Smooth muscle cell (in vitro differentiated cells): ENCODE measurements around the gene PANX2. TPM values are rescaled to one million over a fixed set of nuclear protein-coding genes. Genes with fewer than 3 reads are reported as not detected.

Experiments used
- DNase-seq: peaks from one replicate; lab custom pipeline; 2025; ENCODE audit not compliant: unreplicated experiment; lab: John Stamatoyannopoulos, UW
- H2AFZ ChIP-seq: fragments of 200-600 bp; sonication (generic); 2 replicates; pipeline ENCODE4 v1.6.0; 2016; ENCODE audit warnings: antibody characterized with exemption, low read depth, mild to moderate bottlenecking
- H3F3A ChIP-seq: fragments of 200-600 bp; sonication (generic); 2 replicates; pipeline ENCODE4 v1.6.0; 2017; ENCODE audit warnings: antibody characterized with exemption, low read depth
- H3K27ac ChIP-seq: fragments of 200-600 bp; sonication (generic); 2 replicates; pipeline ENCODE4 v1.5.1; 2016; ENCODE audit warnings: low read depth, mild to moderate bottlenecking
- H3K27me3 ChIP-seq: fragments of 200-600 bp; sonication (generic); 2 replicates; pipeline ENCODE4 v1.6.1; 2016; ENCODE audit warnings: low read depth, mild to moderate bottlenecking
- H3K36me3 ChIP-seq: fragments of 200-600 bp; sonication (generic); 2 replicates; pipeline ENCODE4 v1.5.1; 2016; ENCODE audit warnings: low read depth
- H3K4me1 ChIP-seq: fragments of 200-600 bp; sonication (generic); 2 replicates; pipeline ENCODE4 v1.5.1; 2016; ENCODE audit warnings: low read depth
- H3K4me2 ChIP-seq: fragments of 200-600 bp; sonication (generic); 2 replicates; pipeline ENCODE4 v1.6.0; 2016; ENCODE audit warnings: mild to moderate bottlenecking
- H3K4me3 ChIP-seq: fragments of 200-600 bp; sonication (generic); 2 replicates; pipeline ENCODE4 v1.5.1; 2016; ENCODE audit warnings: mild to moderate bottlenecking
- H3K79me2 ChIP-seq: fragments of 200-600 bp; sonication (generic); 2 replicates; pipeline ENCODE4 v1.6.0; 2016; ENCODE audit warnings: low read depth, mild to moderate bottlenecking
- H3K9ac ChIP-seq: fragments of 200-600 bp; sonication (generic); 2 replicates; pipeline ENCODE4 v1.6.0; 2016; ENCODE audit warnings: low read depth
- H3K9me3 ChIP-seq: fragments of 200-600 bp; sonication (generic); replicated peaks from 2 replicates; pipeline ENCODE4 v1.5.1; 2016; ENCODE audit warnings: low read depth
- H4K20me1 ChIP-seq: fragments of 200-600 bp; sonication (generic); 2 replicates; pipeline ENCODE4 v1.6.0; 2016; ENCODE audit warnings: low read depth
- WGBS: methylation state at CpG from one replicate; pipeline ENCODE4 v1.1.7; 2016; ENCODE audit warnings: low lambda C conversion rate; 5-methylcytosine and 5-hydroxymethylcytosine counted together
- polyA plus RNA-seq: library from polyadenylated mRNA; unstranded; fragments of >200 nt; fragmentation: Nextera tagmentation; extraction: Ambion mirVana; gene quantifications from 2 replicates; pipeline ENCODE4 v1.2.1, GENCODE V29; 2016
- total RNA-seq: library from RNA; depleted of rRNA; stranded (reverse); fragments of >200 nt; gene quantifications from 2 replicates; pipeline ENCODE4 v1.2.3, GENCODE V29; 2014
- TF ChIP-seq, protein P1 (sequence below): fragments of 200-600 bp; sonication (generic); IDR thresholded peaks from 2 replicates; pipeline ENCODE4 v1.5.1; 2017; ENCODE audit warnings: borderline replicate concordance, mild to moderate bottlenecking, antibody characterized with exemption; ENCODE audit not compliant: insufficient read depth, poor library complexity, severe bottlenecking

PANX2 gene
- total and polyA plus RNA-seq, 2 experiments from 2014 or later, result 2.9 to 5.1 TPM

DNA sequence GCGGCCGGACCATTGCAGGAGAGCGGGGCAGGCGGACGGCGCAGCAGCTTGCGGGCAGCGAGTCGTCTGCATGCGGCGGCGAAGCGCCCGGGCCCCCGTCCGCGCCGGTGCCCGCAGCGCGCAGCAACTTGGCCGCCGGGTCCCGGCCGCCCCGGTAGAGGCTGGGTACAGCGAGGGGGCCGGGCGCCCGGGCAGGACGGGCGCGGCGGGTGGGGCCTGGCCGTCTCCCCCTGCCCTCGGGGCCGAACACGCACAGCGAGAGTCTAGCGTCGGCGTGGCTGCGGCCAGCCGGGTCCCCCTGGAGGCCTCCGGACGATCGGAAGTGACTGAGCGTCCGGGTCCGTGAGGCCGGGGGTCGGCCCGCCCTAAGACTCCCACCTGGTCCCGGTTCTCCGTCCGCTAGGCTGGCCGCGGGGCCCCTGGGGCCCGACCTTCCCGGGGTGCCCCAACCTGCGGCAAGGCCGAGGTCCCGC is 14.4 kb downstream of the PANX2 start:
- Histone ChIP-seq H2AFZ (peak overlapping the region; percentile 78), H3K4me1 (peaks cover 4% of the 10 kb centered on the region), H3K36me3 (no peaks in the 10 kb centered on the region), H3K4me3 (peak overlapping the region; percentile 51), H4K20me1 (peaks cover 5% of the 10 kb centered on the region), H3F3A (no peaks in the 10 kb centered on the region), H3K27me3 (no peaks in the 10 kb centered on the region), H3K27ac (no peak overlapping the region), H3K9ac (no peak overlapping the region), H3K4me2 (peak overlapping the region; percentile 88), H3K79me2 (peaks cover 35% of the 10 kb centered on the region), H3K9me3 (no peaks in the 10 kb centered on the region)
- WGBS, result 14% methylated on average over 6 of the region's 63 CpGs
- TF ChIP-seq, protein P1, sequence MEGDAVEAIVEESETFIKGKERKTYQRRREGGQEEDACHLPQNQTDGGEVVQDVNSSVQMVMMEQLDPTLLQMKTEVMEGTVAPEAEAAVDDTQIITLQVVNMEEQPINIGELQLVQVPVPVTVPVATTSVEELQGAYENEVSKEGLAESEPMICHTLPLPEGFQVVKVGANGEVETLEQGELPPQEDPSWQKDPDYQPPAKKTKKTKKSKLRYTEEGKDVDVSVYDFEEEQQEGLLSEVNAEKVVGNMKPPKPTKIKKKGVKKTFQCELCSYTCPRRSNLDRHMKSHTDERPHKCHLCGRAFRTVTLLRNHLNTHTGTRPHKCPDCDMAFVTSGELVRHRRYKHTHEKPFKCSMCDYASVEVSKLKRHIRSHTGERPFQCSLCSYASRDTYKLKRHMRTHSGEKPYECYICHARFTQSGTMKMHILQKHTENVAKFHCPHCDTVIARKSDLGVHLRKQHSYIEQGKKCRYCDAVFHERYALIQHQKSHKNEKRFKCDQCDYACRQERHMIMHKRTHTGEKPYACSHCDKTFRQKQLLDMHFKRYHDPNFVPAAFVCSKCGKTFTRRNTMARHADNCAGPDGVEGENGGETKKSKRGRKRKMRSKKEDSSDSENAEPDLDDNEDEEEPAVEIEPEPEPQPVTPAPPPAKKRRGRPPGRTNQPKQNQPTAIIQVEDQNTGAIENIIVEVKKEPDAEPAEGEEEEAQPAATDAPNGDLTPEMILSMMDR, result no peak
- no peak for DNase-seq

GRCh38 chr22:50185375-50186087 is 15.0 kb downstream of the PANX2 start, which contains the start of gene TRABD:
TSS of gene TRABD (plus strand) at chr22:50185913. CDS start at chr22:50193061, 7,148 bp downstream.
- Histone ChIP-seq H3K9me3 (no peaks in the 10 kb centered on the region), H3K4me1 (peaks cover 9% of the 10 kb centered on the region), H3K27ac (no peak within 1 kb of the TSS), H4K20me1 (peaks cover 6% of the 10 kb centered on the region), H3K4me3 (peak within 1 kb of the TSS; percentile 66), H3K27me3 (no peaks in the 10 kb centered on the region), H3K9ac (peak within 1 kb of the TSS; percentile 66), H3K36me3 (no peaks in the 10 kb centered on the region), H3F3A (no peaks in the 10 kb centered on the region), H3K79me2 (peaks cover 37% of the 10 kb centered on the region), H2AFZ (peak within 1 kb of the TSS; percentile 78), H3K4me2 (peak within 1 kb of the TSS; percentile 90)
- WGBS, result 8% methylated on average over 43 of the region's 90 CpGs
- DNase-seq, result peak; percentile 63
- TF ChIP-seq, protein P1, result no peak

DNA sequence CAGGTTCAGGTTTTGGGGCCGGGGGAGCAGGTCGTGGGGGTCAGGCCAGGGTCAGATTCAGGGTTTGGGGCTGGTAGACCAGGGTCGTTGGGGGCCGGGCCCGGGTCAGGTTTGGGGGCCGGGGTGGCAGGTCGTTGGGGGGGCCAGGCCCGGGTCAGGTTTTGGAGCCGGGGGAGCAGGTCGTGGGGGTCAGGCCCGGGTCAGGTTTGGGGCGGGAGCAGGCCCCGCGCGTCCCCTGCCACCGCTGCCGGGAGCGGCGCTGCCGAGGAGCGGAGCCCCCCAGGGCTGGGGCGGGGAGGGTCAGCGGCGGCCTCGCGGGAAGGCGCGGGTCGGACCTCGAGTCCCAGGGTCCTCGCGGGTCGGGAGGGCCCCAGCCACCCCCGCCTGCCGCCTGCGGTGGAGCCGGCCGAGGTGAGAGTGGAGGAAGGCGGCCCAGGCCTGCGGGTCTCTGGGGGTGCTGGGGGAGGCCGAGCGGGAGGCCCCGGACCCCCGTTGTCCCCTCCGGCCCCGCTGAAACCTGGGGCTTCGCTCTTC is 15.7 kb downstream of the PANX2 start:
- Histone ChIP-seq H4K20me1 (peaks cover 13% of the 10 kb centered on the region), H3K79me2 (peaks cover 42% of the 10 kb centered on the region), H3K4me2 (peak overlapping the region; percentile 90), H3K4me1 (peaks cover 13% of the 10 kb centered on the region), H3K4me3 (peak overlapping the region; percentile 66), H3F3A (no peaks in the 10 kb centered on the region), H2AFZ (no peak overlapping the region), H3K9ac (peak overlapping the region; percentile 66), H3K36me3 (no peaks in the 10 kb centered on the region), H3K27ac (no peak overlapping the region), H3K27me3 (no peaks in the 10 kb centered on the region), H3K9me3 (no peaks in the 10 kb centered on the region)
- TF ChIP-seq, protein P1, result no peak
- DNase-seq, result no peak
- 0% methylated on average over 1 of the region's 47 CpGs for WGBS
